RKO (cell line): Measurements from ENCODE around the gene RAPSN.
A peak's percentile ranks its signal among the peaks of the same experiment; 100 is the strongest.

ENCODE experiments used
- DNase-seq: peaks from one replicate; pipeline ENCODE4 v3.0.0-alpha.2; 2016; ENCODE audit warnings: low spot score

RAPSN gene

DNA sequence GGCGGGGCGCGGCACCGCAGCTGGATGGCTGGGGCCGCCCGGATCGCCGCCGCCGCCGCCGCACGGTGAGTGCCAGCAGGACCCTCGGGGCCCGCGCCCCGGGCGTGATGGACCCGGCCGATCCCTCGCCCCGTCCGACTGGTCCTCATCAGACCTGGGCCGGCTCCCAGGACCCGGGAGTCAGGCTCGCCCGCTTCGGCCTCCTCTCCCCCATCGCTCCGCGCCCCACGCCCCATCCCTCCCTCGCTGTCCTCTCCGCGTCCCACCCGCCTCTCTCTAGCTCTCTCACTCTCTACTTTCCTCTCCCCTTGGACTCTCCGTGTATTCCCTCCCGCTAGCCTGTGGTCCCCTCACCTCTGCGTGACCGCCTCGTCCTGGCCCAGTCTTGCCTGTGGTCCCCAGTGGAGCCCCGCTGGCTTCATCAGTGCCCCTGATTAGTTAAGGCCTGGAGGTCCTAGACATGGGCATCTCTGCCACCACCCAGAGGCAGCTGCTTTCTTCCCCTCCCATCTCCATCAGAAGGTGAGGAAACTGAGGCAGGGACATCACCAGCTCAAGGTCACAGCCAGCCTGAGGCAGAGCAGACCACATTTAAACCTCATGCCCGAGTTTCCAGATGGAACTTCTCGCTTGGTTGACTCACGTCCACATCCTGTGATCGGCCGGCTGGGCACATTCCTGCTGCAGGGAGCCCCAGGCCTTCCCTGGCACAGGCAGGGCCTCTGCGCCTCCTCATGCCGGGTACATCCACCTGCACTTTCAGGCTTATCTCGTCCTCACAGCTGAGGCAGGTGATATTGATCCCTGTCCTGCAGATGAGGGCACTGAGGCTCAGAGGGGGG, 40.1 kb downstream of the RAPSN start:
- peak; percentile 90 for DNase-seq

DNA sequence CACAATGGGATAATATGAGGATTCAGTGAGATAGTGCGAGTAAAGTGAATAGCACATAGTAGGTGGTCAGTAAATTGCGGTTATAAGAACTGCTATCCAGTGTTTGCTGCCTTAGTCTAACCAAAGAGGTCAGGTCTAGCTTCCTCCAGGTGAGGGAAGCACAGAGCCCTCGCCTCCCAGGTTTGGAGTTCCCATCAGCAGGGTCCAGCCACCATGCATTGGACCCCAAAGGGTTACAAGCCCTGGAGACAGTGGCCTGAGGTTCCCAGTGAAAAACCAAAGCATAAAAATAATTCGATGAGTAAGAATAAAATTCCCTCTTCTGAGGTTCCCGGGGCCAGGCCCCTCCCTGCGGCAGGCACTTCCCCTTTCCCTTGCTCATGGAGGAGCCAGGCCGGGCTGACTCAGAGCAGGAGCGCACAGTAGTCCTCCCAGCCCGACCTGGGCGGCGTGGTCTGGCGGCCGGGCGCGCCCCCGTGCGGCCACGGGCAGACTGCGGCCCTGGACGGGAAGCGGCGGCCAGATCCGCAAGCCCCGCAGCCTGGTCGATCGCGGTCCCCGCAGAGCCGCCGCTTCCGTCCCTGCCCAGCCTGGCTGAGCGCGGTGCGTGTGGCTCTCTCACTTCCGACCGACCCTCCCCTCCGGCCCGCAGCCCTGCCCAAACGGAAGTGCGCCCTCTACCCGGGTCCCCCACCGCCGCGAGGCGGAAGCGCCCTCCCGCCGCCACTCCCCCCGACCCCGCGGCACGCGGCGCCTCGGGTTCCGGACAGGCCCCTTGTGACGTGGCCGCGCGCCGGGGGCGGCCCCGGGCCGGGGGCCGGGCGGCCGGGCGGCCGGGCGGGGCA, 41.0 kb downstream of the RAPSN start, which contains the start of gene SLC39A13:
TSS of gene SLC39A13 (plus strand) at position 845 of the 845 bp plus-strand sequence. CDS start 1,505 bp downstream, outside the sequence.
- peak; percentile 94 for DNase-seq

DNA sequence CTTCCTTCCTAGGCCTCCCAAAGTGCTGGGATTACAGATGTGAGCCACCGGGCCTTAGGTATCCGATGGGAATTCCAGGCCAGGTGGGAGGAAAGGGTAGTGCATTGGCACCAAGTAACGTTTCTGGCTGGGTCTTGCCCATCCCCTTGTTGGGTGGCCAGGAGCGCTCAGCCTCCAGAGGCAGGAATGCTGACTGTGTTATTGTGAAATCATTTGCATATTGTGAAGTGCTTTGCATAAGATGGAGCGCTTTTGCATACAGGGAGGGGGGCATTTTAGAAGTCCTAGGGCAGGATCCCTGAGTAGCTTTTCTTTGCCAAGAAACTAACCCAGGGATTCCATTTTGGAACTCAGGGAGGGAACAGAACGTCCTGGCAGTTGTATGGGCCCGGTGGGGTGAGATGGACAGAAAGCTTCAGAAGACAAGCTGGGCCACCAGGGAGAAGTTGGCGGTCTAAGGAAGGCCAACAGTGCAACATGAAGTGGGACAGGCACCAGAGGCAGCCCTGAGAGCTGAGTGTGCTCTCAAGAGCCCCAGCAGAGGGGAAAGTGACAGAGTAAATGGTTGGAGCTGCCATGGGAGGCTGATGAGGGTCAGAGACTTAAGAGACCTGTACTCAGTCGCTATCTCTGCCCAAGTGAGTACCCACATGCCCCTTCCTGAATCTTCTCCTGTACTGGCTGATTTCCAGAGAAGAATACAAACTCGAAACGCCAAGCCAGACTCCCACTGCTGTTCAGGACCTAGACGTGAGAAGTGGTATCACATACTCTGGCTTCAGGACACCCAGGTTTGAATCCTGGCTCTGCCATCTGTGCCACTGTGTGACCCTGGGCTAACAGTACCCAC, 41.8 kb downstream of the RAPSN start:
- no peak for DNase-seq

DNA sequence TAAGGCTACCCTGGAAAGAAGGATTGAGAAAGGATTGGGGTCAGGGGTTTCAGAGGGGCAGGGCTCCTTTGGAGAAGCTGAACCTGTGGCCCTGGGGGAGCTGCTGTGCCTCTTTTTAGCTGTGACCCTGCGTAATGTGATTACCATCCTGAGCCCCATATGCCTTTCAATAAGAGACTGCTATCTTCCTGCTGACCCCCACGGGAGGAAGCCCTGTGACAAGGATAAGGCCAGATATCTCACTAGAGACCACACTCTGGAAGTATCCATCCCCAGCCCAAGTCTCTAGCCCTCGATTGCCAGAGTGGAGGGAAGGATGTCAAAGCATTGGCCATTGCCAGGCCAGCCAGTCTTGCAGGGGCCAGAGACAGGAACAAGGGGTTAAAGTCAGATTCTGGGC, 45.4 kb downstream of the RAPSN start:
- no peak for DNase-seq

DNA sequence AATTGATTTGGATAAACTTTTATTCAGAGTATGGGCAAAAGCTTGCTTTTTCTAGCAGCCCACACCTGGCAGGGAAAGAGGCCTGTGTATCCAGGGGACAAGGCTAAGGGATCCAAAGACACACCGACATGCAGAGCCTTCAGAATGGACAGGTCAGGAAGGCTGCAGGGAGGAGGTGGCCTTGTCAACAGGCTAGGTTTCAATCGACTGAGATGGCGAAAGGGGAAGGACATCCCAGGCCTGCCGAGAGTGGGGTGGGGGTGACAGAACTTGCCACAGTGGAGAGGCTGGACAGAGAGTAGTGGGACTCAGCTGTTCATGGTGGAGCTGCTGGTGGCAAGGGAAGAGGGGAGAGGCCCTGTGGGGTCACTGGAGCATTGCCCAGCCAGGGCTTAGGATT, 45.8 kb downstream of the RAPSN start:
- DNase-seq, result no peak

DNA sequence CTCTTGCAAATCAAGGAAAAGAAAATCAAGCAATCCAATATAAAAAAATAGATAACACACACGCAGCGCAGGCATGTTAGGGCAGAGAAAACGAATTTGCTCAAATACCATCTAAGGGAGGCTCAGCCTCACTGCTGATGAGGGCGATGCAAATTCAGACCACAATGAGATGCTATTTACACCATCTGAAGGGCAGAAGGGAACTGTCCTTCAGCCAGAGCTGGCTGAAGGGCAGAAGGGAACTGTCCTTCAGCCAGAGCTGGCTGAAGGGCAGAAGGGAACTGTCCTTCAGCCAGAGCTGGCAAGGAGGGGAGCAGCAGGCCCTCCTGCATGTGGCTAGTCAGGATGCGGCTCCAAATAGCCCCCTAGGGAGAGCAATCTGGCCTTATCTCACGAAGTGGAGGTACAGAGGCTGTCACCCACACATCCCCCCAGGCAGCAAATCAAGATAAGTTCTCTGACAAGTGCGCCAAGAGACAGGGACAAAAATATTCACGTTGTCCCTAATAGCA, 48.1 kb downstream of the RAPSN start:
- DNase-seq, result no peak

DNA sequence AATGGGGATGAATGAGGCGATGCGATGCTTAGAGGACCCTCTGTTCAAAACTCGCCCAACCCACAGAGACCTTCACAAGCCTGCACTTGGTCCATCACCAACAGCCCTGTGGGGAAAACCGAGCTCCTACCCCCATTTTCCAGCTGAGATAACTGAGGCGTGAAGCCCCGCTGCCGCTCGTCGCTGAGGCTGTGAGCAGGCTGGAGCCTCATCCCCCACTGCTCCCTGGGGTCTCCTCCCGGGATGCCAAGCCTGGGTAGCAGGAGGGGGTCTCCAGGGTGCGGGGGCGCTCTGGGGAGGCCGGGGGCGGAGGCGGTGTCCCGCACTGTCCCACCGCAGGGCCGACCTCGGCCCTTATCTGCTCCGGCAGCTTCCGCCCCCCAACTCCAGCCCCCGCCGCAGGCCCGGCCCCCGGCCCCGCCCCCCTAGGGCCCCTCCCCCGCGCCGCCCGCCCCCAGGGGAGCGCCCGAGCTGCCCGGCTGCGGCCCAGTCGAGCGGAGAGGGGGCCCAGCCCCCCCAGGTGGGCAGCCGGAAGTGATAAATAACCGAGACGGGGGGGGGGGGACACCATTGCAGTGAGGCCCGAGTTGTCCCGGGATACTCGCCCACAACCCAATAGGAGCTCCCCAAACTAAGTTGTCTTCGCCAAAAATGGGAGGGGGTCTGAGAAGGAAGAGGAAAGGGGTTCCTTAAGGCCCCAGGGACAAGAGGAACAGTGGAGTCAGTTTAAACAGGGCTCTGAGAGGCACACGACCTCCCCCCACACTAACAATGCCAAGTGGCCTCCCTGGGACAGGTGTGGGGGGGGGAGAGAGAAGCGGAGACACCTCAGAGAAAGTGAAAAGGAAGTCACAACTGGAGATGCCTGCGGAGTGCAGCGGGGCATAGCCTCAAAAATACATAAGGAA, 48.8 kb downstream of the RAPSN start:
- no peak for DNase-seq

DNA sequence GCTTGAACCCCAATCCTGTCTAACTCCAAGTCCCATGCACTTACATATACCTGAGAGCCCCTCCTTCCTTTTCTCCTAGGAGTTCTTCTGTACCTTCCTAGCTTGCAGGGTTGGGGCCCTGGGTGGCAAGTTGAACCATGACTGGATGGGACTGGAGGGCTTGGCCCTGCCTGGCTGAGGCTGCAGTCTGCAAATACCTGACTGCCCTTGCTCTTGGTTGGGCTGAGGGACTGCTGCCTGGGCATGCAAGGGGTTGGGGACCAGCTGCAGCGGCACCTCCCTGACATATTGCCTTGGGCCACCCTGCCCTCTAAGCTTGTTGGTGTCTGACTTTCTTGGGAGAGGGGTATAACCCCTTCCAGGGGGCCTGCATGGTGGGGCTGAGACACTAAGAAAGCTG, 50.4 kb downstream of the RAPSN start:
- DNase-seq, result no peak

DNA sequence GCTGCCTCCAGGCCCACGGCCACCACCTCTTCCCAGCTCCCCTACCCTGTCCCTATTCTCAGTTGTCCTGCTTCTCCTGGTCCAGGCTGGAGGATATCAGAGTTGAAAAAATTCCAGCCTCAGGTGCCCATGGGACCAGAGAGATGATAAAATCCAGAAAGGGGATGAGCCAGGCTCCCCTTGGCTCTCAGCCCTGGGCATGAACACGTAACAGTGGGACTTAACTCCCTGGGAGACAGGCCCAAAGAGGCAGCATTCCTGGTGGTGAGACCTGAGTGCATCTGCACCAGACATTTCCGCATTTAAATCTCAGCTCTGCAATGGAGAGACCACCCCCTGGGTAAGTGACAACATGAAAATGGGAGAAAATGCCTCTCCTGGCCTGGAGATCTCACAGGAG, 50.9 kb downstream of the RAPSN start:
- DNase-seq, result no peak

DNA sequence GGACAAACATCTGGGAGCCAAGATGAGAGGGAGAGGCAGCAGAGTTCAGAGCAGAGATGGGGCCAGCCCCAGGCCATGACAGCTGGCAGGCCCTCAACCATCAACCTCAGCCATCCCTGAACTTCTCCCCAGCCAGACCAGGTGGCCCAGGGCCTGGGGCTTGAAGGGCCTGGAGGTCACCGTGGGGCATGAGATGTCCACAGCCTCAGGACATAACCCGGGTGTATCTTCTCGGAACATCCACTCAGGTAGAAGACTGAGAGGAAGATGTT, 53.0 kb downstream of the RAPSN start:
- DNase-seq, result no peak

DNA sequence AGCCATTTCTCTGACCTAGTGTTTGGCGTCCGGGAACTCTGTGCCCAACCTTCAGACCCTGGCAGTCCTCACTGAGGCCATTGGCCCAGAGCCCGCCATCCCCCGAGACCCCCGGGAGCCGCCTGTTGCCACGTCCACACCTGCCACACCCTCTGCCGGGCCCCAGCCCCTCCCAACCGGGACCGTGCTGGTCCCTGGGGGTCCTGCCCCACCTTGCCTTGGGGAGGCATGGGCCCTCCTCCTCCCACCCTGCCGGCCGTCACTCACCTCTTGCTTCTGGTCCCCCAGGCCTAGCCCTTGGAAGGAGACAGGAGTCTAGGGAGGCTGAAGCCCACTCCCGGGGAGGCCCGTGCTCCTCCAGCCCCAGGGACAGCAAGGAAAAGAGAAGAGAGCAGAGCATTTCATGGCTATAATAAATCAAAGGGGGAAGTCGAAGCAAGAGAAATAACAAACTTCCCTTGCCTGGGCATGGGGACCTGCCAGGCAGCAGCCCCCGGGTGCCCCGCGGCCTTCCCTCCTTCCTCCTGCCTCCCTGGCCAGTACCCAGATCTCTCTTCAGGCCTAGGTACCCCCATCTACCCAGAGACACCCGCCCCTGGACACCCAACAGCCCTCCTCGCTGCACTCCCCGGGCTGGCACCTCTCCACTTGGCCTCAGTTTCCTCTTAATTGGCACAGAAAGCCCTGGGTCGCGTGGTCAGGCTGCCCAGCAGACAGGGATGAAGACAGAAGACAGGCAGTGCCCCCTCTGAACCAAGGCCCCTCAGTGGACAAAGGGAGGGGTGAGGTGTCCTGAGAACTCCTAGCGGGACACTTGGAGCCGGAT, 53.5 kb downstream of the RAPSN start:
- no peak for DNase-seq

DNA sequence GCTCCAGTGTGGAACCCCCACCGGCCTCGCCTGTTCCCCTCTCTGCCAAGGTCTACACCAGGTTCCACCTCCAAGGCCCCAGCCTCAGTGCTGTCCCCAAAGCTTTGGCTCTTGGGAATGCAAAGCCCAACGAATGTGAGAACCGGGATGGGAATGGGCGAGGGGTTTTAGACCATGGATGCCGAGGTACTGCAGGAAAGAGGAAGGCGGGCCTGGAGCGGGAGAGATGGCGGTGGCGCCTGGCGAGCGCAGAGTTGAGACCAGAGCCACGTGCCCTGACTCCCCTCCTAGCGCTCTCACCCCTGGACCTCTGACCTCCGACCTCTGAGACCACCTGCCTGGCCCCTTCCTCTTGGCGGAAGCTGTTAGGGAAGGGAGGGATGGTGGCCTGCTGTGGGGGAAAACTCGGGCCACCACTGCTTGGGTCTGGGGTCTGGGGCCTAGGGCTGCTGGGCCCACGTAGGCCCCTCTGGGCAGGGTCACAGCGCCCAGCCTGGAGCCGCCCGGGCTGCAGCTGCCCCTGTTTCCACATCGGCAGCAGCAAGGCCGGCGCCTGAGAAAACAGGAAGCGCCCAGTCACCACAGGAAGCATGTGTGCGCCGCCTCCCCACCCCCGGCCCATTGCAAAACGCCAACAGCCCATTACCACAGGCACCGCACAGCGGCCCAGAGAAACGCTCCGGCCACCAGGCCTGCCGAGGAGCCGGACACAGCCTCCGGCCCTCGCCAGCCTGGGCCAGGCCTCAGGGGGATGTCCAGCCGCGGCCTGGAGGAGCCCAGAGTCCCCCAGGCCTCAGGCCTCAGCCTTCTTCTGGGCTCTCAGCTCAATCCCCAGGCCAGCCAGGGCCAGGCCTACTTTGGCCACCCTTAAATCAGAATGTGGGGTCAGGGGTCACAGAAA, 54.4 kb downstream of the RAPSN start:
- no peak for DNase-seq

DNA sequence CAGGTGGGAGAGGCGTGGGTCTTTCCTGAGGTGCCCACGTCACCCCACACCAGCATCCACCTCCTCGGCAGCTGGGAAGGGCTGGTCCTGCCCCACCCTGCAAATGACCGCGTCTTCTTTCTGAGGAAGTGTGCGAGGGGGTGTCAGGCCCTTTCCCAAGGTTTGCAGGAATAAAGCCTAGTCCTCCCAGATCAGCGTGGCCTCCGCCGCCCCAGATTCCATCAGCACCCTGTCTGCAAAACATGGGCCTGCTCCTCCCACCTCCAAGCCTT, 55.0 kb downstream of the RAPSN start:
- DNase-seq, result no peak

DNA sequence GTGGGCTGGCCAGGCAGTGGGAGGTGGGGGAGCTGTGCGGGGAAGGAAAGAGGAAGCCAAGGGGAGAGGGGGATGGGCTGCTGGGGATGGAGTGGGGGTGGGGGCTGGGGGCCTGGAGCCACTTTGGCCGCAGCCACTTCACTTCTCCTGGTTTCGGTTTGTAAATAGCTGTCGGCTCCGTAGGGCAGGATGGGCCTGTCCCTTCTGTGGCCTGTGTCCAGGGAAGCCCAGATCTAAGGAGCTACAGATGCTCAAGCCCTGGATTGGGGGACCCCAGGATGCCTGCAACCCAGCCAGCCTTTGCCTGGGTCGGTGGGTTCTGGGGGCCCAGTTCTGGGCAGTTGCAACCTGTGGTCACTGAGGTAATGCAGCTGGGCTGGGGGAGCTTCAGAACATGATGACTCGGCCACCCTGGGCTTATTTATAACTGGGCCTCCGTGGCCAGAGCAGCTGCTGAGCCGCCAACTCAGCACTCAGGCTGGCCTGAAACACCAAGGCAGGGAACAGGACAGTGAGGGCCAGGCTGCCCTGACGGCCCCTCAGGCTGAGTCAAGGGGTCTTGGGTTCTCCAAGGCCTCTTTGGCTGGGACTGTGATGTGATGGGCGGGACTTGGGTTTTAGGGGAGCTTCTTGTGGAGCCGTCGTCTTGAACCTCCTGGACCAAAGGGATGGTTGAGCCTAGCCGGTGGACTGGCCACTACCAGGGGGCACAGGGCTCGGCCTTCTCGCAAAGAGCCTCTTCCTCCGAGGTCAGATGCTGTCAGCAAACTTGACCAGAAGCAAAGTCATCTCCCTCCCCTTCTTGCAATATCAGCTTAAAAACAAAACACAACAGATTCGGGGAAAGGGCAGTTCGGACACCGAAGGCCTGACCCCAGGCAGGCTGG, 55.5 kb downstream of the RAPSN start:
- no peak for DNase-seq

DNA sequence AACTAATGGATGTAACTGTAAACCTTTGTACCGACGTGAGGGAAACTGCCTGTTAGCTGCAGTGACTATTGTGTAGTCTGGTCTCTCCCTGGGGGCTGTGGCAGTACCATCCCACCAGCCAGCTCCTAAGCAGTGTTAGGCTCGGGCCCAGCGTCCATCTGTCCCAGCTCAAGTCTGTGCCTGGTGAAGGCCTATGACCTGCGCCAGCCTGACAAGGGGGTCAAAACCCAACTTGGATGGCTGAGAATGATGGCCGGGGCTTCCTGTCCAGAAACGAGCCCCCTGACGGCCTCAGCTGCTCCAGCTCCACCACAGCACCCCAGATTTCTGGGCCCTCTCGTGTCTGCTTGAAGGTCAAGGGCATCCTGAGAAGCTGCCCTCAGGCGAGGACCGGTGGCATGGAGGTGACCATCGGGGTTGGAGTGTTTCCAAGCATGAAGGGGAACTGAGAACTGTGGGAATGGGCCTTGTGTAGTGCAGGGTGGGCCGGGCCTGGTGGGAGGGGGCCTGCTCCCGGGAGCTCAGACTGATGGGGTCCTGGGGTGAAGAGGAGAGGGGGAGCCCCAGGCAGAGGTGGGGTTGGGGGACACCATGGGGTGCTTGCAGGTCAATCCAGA, 56.3 kb downstream of the RAPSN start:
- no peak for DNase-seq

DNA sequence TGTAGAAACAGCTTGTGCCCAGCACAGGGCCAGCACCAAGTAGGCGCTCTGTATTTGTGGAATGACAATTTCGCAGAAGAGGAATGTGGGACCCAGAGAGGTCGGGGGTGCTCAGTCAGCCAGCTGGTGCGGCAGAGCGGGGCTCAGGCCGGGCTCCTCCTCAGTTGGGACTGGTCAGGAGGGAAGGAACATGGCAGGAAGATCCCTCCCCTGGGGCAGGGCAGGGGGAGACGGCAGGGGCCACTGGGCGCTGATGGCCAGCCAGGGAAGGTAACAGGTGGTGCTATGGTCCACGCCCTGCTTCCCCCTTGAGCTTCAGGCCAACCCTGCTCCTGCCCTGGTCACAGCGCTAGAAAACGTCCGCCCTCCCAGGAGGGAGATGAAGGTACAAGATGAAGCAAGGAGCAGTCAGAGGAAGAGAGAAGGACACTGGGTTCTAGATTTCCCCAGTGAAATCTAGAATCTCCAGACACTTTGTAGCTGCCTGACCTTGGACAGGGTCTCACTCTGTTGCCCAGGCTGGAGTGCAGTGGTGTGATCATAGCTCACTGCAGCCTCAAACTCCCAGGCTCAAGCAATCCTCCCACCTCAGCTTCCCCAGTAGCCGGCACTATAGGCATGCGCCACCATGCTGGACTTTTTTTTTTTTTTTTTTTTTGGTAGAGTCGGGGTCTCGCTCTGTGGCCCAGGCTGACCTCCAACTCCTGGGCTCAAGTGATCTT, 57.1 kb downstream of the RAPSN start:
- no peak for DNase-seq

DNA sequence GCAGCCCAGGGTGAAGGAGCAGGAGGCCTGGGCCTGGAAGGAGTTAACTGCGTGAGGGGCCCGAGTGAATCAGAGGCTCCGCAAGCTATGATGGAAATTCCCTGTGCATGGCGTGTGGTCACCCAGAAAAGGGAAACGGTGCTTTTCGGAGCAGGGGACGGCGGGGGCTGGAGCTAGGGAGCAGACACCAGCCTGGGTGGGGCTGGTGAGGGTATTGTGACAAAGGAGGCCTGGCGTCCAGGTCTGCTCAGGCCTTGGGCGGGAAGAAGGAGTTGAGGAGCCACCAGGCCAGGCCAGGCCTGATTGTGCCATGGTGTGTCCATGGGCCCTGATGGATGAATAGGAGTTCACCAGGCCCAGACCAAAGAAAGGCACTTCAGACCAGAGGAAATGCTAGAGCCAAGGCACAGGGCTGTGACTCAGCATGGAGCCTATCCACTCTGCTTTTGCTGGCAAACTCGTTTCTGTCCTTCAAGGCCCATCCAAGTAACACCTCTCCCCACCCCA, 57.8 kb downstream of the RAPSN start:
- DNase-seq, result no peak
